ENCODE measurements around the gene AP2S1. TPM values are rescaled to one million over a fixed set of nuclear protein-coding genes. Genes with fewer than 3 reads are reported as not detected.

The AP2S1 gene
- total and polyA plus RNA-seq, 2 of the 4 experiments (the other 2 are of a cell fraction), result 144 to 274 TPM

DNA sequence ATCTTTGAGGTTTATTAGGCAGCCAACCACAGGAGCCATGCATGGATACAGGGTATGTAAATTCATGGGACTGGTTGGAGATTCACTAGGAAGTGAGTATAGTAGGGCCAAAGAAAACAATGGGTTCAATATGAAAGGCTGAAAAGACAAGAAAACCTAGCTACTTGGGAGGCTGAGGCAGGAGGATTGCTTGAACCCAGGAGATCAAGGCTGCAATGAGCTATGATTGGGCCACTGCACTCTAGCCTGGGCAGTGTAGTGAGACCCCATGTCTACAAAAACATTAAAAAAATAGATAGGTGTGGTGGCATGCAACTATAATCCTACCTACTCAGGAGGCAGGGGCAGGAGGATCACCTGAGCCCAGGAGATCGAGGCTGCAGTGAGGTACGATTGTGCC is 51.9 kb downstream of the AP2S1 start:
- Histone ChIP-seq H3K4me3 (ENCODE audit: insufficient read depth, low read depth, low read length) (no peak overlapping the region), H2AFZ (replicated peaks; ENCODE audit: low read length, poor library complexity) (no peak overlapping the region), H3K18ac (ENCODE audit: low read depth, low read length) (no peak overlapping the region), H3K36me3 (ENCODE audit: control insufficient read depth, insufficient read depth, low read length) (no peaks in the 10 kb centered on the region), H4K8ac (ENCODE audit: low read depth in 2 of 2, low read length in 2 of 2) (no peak overlapping the region), H3K4me2 (ENCODE audit: low read depth, low read length) (no peak overlapping the region), H3K79me1 (ENCODE audit: low read depth in 1 of 2, low read length in 2 of 2) (no peaks in the 10 kb centered on the region), H3K56ac (ENCODE audit: extremely low read depth, insufficient read depth, low read length) (no peak overlapping the region), H3K23ac (ENCODE audit: low read depth, low read length) (no peak overlapping the region), H2BK15ac (ENCODE audit: low read depth, low read length) (no peak overlapping the region), H2BK20ac (ENCODE audit: low read depth, low read length) (no peak overlapping the region), H4K5ac (ENCODE audit: low read depth, low read length) (no peak overlapping the region), H2BK5ac (ENCODE audit: low read depth, low read length, poor library complexity, severe bottlenecking) (no peak overlapping the region), H2BK120ac (ENCODE audit: low read depth, low read length) (no peak overlapping the region), H3K9ac (ENCODE audit: low read depth, low read length) (no peak overlapping the region), H3K27me3 (ENCODE audit: control insufficient read depth, insufficient read depth, low read length) (no peaks in the 10 kb centered on the region), H3K4ac (ENCODE audit: low read depth, low read length) (no peak overlapping the region), H3K9me1 (ENCODE audit: insufficient read depth, low read length) (peaks cover 3% of the 10 kb centered on the region; the same call in 1 of the 2 replicates), H2AK9ac (replicated peaks; ENCODE audit: low read depth, low read length, poor library complexity) (no peak overlapping the region), H2AK5ac (ENCODE audit: low read depth, low read length) (no peak overlapping the region), H3K27ac (ENCODE audit: insufficient read depth, low read length) (no peak overlapping the region), H3K9me3 (ENCODE audit: control insufficient read depth, insufficient read depth, low read length) (no peaks in the 10 kb centered on the region), H3K14ac (replicated peaks; ENCODE audit: low read depth, low read length) (no peak overlapping the region), H4K91ac (ENCODE audit: insufficient read depth, low read depth, low read length) (no peak overlapping the region), H4K20me1 (ENCODE audit: insufficient read depth, low read length) (no peaks in the 10 kb centered on the region), H3K4me1 (ENCODE audit: control insufficient read depth, insufficient read depth, low read length) (peaks cover 10% of the 10 kb centered on the region)
- no CpG with 5 or more reads among the region's 2 CpGs for WGBS, 2 experiments (ENCODE audit: extremely low coverage in 2 of 2, insufficient read length in 1 of 2)
- BruUV-seq (replicated peaks), result no TSS peak
- in situ Hi-C loops (cut with MboI; ENCODE audit: low sequenced_read_pairs), result no loop called here
- no peak for TF ChIP-seq CEBPB (IDR thresholded peaks at IDR 0.05; ENCODE audit: low read depth, low read length)
- no peak for TF ChIP-seq RCOR1 (IDR thresholded peaks at IDR 0.05; ENCODE audit: insufficient replicate concordance, low read length)
- TF ChIP-seq POLR2A (IDR thresholded peaks at IDR 0.05; ENCODE audit: low read depth, low read length), result no peak
- TF ChIP-seq, protein P1, sequence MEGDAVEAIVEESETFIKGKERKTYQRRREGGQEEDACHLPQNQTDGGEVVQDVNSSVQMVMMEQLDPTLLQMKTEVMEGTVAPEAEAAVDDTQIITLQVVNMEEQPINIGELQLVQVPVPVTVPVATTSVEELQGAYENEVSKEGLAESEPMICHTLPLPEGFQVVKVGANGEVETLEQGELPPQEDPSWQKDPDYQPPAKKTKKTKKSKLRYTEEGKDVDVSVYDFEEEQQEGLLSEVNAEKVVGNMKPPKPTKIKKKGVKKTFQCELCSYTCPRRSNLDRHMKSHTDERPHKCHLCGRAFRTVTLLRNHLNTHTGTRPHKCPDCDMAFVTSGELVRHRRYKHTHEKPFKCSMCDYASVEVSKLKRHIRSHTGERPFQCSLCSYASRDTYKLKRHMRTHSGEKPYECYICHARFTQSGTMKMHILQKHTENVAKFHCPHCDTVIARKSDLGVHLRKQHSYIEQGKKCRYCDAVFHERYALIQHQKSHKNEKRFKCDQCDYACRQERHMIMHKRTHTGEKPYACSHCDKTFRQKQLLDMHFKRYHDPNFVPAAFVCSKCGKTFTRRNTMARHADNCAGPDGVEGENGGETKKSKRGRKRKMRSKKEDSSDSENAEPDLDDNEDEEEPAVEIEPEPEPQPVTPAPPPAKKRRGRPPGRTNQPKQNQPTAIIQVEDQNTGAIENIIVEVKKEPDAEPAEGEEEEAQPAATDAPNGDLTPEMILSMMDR (conservative IDR thresholded peaks at IDR 0.05; ENCODE audit: low read depth, low read length), result no peak
- no peak for TF ChIP-seq NFE2L2 (IDR thresholded peaks at IDR 0.05; ENCODE audit: low read depth, low read length)
- TF ChIP-seq RFX5 (IDR thresholded peaks at IDR 0.05; ENCODE audit: low read depth, low read length), result no peak
- TF ChIP-seq MAFK (IDR thresholded peaks at IDR 0.05; ENCODE audit: low read depth, low read length), result no peak
- no peak for TF ChIP-seq BHLHE40 (IDR thresholded peaks at IDR 0.05; ENCODE audit: low read depth, low read length)
- TF ChIP-seq FOS (IDR thresholded peaks at IDR 0.05; ENCODE audit: low read depth, low read length), result no peak
- no peak for TF ChIP-seq SMC3 (IDR thresholded peaks at IDR 0.05; ENCODE audit: low read depth, low read length)
- TF ChIP-seq ELK1 (IDR thresholded peaks at IDR 0.05; ENCODE audit: borderline replicate concordance, low read depth, low read length), result no peak
- no peak for TF ChIP-seq MXI1 (IDR thresholded peaks at IDR 0.05; ENCODE audit: borderline replicate concordance, low read depth, low read length)
- dilution Hi-C loops (cut with HindIII; ENCODE audit: low sequenced_read_pairs, unreplicated experiment), result no loop called here
- CTCF ChIA-PET, result interaction anchor here (0.6 to 1.6 kb wide), 2 partner anchors 11 to 31 kb away, joined by 3 to 4 read pairs; partner anchors contain the start of gene SLC1A5
- ATAC-seq (ENCODE audit: low read depth) (no peak), DNase-seq (no peak)
- intact Hi-C loops (cut with micrococcal nuclease), result no loop called here
- POLR2A ChIA-PET (ENCODE audit: unreplicated experiment), result no interaction called here

Data from IMR-90 (cell line).